ENCODE data around the gene CCNT2. TPM values are rescaled to one million over a fixed set of nuclear protein-coding genes. Genes with fewer than 3 reads are reported as not detected.
"Not testable (repeated sequence)": the region's sequence is repeated elsewhere in the genome, so short reads cannot be mapped to it uniquely, and the experiment has no call there.

Gene CCNT2
- total RNA-seq, 1 donor from 2014 or later, result 29.5 TPM

DNA sequence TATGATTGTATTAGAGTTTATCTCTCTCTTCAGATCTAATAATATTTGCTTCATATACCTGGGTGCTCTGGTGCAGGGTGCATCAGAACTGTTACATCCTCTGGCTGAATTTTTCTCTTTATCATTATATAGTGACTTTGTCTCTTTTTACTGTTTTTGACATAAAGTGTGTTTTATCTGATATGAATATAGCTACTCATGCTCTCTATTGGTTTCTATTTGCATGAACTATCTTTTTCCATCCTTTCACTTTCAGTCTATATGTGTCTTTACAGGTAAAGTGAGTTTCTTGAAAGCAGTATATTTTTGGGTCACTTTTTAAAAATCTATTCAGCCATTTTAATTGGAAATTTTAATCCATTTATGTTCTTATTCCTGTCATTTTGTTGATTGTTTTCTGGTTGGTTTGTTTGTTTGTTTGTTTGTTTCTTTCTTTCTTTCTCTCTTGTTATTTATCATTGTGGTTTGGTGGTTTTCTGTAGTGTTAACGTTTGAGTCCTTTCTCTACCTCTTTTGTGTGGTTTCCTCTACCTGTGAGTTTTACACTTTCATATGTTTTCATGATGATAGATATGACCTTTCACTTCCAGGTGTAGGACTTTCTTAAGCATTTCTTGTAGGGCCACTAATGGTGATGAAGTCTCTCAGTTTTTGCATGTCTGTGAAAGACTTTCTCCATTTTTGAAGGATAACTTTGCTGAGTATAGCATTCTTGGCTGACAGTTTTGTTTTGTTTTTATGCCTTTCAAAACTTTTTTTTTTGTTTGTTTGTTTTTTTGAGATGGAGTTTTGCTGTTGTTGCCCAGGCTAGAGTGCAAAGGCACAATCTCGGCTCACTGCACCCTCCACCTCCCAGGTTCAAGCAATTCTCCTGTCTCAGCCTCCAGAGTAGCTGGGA is 54.9 kb downstream of the CCNT2 start:
- no peak for DNase-seq (ENCODE audit: low spot score)

- no peak for DNase-seq (ENCODE audit: low spot score)
These were observed 56.8 kb downstream of the CCNT2 start for GRCh38 chr2:134975281-134976009.

- DNase-seq (ENCODE audit: low spot score), result no peak
These were observed 57.6 kb downstream of the CCNT2 start for GRCh38 chr2:134976074-134976702.

DNA sequence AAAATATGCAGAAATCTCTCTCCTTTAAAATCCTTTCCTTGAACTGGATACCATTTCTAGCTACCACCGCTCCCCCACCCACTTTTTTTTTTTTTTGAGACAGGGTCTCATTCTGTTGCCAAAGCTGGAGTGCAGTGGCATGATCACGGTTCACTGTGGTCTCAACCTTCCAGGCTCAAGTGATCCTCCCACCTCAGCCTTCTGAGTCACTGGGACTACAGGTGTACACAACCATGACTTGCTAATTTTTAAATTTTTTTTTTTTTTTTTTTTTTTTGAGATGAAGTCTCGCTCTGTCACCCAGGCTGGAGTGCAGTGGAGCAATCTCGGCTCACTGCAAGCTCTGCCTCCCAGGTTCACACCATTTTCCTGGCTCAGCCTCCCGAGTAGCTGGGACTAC is 58.5 kb downstream of the CCNT2 start:
- DNase-seq (ENCODE audit: low spot score), result not testable (repeated sequence)

- DNase-seq (ENCODE audit: low spot score), result no peak
These were observed 60.6 kb downstream of the CCNT2 start for GRCh38 chr2:134979221-134979620.

DNA sequence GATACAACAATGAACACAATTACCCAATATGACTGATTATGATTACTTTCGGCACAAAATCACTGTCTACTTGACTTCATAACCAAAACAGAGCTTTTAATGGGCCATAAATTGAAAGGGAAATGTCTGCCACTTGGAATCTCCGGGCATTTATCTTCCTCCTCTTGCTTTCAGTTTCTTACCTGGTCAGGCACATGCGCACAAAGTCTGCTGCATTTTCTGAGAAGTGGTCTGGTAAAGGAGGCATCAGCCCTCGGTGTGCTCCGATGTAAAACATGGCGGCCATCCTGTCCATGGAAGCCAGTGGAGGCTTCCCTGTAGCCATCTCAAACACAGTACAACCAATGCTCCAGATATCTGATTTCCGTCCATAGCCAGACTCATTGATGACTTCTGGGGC is 62.0 kb downstream of the CCNT2 start:
- no peak for DNase-seq (ENCODE audit: low spot score)

DNA sequence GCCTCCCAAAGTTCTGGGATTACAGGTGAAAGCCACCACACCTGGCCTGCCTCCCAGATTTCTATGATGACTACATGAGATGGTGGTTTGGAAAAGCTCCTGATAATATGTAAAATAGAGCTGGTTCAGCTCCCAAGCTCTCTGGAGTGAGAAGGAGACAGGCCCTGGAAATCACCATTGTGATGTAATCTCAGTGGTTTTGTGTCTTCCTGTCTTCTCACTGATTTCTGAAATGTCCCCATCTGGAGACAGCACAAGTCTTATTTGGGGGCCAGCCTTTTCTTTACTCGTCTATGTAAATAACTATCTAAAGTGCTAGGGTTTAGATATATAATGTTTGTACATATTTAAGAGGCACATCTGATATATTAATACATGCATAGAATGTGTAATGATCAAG is 64.0 kb downstream of the CCNT2 start:
- no peak for DNase-seq (ENCODE audit: low spot score)

GRCh38 chr2:134985061-134985460 is 66.4 kb downstream of the CCNT2 start:
- no peak for DNase-seq (ENCODE audit: low spot score)

GRCh38 chr2:134988994-134989605 is 70.5 kb downstream of the CCNT2 start:
- DNase-seq (ENCODE audit: low spot score), result no peak

GRCh38 chr2:134999521-134999920 is 80.9 kb downstream of the CCNT2 start:
- no peak for DNase-seq (ENCODE audit: low spot score)

DNA sequence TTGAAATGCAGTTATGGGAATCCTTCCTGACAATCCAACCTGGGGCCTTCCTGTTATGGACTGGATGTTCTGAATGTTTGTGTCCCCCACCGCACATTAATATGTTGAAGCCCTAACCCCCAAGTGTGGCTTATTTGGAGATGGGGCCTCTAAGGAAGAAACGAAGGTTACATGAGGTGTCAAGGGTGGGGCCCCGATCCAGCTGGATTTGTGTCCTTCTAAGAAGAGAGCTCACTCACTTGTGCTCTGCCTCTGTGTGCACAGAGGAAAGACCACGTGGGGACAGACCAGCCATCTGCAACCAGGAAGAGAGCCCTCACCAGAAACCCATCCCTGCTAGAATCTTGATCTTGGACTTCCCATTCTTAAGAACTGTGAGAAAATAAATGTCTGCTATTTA is 84.2 kb downstream of the CCNT2 start:
- DNase-seq (ENCODE audit: low spot score), result no peak

- DNase-seq (ENCODE audit: low spot score), result no peak
These were observed 85.6 kb downstream of the CCNT2 start for GRCh38 chr2:135004005-135004746.

DNA sequence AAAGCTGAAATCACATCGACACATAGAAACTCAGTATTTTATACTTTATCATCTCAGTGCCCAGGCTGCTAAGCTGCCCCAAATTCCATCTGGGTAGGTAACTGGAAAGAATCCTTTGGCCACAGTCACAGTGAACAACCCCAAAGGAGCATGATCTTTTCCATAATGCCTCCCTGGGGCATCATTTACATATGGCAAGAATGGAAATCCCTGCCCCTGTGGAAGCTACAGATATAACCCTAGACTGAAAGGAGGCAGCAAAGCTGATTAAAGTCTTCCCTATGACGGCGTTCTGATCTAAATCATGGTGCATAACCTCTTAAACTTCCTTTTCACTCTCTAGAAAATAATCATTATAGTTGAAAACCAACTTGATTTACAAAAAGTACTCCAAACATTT is 87.1 kb downstream of the CCNT2 start:
- DNase-seq (ENCODE audit: low spot score), result no peak

Other genes starting within 250 kb of the CCNT2 start
- gene TMEM163, start 199.8 kb upstream of the CCNT2 start, total RNA-seq, result 1.9 TPM
- not detected for gene ACMSD, start 80.2 kb upstream of the CCNT2 start, total RNA-seq
- gene MAP3K19, start 128.6 kb downstream of the CCNT2 start, total RNA-seq, result not detected
- gene RAB3GAP1, start 133.5 kb downstream of the CCNT2 start, total RNA-seq, result 39.2 TPM